GM12878 (cell line): ENCODE data around the gene GNLY.

Experiments used
- NR2C2 ChIP-seq: IDR thresholded peaks from 2 replicates; pipeline ENCODE4 v1.6.1; 2011; ENCODE audit warnings: borderline replicate concordance, low read depth; ENCODE audit not compliant: control insufficient read depth, insufficient read length
- RFX5 ChIP-seq: IDR thresholded peaks from 2 replicates; pipeline ENCODE4 v1.6.1; 2011; ENCODE audit warnings: low read depth, low read length, improper control_type of control experiment

DNA sequence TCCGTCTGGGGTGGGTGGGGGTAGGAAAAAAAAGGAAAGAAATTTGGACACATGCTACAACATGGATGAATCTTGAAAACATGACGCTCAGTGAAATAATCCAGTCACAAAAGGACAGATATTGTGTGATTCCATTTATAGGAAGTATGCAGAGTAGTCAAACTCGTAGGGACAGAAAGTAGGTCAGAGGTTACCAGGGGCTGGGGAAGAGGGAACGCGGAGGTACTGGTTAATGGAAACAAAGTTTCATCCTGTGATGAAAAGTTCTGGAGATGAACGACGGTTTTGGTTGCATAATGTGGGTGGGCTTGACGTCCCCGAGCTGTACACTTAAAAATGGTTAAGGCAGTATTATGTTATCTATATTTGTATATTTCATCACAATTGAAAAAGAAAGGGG, 21.7 kb upstream of the GNLY start:
- TF ChIP-seq RFX5 (no peak), NR2C2 (no peak)
